HG03439 (cell line): ENCODE measurements around the gene NAA40.

Source experiments
- ATAC-seq: cut with Tn5 transposase; IDR thresholded peaks from one replicate; pipeline ENCODE4 v1.9.1; 2021; ENCODE audit warnings: mild to moderate bottlenecking, moderate library complexity; ENCODE audit not compliant: unreplicated experiment

NAA40 gene

DNA sequence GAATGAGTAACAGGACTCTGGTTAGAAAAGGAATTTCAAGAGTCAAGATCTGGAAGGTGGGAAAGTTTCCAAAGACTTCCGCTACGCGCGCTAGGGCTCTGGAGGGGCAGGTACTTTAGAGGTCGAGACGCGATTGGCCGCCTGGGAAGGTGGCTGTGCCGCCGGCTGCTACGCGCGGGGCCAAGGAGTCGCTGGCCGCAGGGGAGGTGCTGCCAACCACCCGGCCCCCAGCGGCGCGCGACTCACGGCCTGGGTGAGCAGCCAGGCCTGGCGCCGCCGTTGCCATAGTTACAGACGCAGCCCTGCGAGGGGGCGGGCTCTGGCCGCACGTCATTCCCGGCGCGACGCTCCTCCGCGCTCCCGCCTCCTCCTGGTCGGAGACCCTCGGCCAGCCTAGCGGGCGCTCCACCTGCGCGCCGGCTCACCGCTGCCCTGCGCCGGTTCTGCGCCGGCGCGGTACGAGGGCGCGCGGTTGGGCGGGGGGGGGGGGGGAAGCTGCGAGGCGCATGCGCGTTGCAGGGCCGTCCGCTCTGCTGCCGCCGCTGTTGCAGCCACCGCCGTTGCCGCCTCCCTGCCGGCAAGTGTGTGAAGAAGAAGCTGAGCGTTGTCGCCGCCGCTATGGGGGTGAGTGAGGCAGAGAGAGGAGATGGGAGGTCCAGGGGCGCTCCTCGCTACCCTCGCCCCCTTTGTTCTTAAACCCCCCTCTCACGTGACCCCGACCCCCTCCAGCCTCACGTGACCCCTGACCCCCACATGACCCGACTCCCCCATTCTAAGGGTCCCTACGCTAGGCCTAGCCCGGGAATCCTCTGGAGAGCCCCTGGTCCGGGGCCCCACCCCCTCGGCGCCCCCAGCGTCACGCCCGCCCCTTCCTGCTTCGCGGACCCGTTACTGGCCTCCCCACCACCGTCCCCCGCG is at the start of gene NAA40:
Gene NAA40 (plus strand): TSS at position 524 of the 918 bp plus-strand sequence. CDS start 95 bp downstream, at position 619.
- peak; percentile 94 for ATAC-seq

GRCh38 chr11:63889344-63889743 is 49.5 kb upstream of the NAA40 start:
- no peak for ATAC-seq

DNA sequence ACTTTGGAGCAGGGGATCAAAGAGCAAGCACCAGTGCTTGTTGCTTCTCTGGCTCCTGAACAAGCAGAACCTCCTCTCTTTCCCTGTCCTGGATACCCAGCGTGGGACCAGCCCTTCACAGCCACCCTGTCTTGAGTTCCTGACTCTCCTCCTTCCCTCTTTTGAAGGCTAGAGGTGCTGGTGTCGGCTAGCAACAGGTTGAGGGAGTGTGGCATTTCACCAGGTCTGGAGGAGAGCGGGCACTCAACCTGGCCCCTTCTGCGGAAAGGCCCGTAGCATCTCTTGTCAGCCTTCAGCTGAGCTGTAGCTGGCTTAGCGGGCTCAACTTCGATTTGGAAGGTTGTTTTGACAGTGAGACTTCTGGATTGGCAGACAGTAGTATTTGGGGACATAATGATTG is 48.4 kb upstream of the NAA40 start:
- no peak for ATAC-seq

DNA sequence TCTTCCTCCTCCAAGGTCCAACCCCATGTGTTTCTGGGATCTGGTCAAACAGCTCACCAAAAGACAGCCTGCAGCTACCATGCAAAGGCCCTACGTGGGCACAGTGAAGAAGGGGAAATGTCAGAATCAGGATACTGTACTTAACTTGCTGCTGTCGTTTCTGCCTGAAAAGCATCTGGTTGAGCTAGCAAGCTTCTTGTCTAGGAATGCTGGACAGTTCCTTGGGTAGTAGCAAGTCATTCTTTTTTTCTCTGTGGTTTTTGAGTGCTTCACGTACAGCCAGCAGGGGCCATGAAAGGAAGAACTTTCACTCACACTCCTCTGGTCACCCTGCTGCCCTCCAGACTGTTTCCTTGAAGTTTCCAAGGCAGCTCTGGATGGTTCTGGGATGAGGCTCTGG is 46.6 kb upstream of the NAA40 start:
- ATAC-seq, result no peak

GRCh38 chr11:63893355-63893754 is 45.4 kb upstream of the NAA40 start:
- ATAC-seq, result no peak

- no peak for ATAC-seq
Observed at GRCh38 chr11:63896071-63896470, 42.7 kb upstream of the NAA40 start.

DNA sequence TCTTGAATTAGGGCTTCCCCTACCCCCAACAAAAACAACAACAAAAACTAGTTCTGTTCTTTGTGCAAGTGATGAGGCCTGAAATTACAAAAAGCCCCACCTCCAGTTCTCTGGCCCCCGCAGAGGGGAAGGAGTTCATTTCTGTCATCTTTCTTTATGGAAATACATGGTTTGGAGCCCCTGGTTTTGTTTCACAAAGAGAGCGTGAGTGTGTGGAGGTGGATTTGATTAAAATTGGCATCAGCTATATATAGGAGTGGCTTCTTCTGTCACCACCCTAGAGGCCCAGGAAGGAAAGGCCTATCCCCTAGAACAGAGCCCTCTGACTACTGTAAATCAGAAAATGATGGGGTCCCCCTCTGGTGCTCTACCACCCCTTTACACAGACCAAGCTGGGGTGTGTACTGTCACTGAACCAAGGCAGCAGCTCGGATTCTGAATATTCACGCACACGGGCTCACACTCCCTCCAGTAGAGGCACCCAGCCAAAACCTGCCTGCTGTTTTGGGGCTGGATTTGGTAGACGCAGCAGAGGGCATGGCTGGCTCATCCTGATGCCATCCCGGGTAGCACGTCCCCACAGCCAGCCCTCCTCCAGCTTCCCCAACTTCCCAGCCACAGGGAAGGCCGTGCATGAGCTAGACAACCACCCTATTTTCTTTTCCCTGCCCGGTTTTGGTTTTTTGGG is 41.2 kb upstream of the NAA40 start:
- ATAC-seq, result no peak

DNA sequence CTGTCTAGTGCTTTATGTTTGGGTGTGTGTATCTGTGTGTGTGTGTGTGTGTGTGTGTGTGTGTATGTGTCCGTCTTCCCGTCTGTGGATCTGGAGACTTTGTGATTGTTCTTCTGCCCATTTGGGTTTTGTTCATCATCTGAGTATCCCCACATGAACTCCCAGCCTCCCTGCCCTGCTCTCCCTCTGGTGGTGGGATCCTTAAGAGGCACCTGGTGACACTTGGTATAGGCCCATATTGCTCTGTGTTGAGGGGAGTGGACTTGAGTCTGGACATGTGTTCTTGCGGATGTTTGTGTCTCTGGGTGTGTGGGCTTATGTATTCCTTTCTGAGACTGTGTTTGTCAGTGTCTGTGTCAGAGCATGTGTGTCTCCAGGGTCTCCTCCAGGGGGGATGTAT is 37.1 kb upstream of the NAA40 start:
- no peak for ATAC-seq

DNA sequence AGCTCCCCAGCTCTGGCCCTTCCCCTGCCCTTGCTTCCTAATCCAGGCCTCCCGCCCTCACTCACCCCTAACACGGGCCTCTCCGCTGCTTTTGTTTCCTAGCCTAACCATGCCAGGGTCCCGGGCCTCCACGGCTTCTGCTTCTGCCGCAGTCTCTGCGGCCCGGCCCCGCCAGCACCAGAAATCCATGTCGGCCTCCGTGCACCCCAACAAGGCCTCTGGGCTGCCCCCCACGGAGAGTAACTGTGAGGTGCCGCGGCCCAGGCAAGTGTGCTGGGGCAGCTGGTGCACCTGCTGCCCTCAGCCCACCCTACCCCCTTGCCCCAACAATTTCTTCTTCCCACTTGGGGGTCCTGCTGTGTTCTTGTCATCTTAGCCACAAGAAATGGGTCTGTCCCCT is 34.9 kb upstream of the NAA40 start:
- ATAC-seq, result no peak

DNA sequence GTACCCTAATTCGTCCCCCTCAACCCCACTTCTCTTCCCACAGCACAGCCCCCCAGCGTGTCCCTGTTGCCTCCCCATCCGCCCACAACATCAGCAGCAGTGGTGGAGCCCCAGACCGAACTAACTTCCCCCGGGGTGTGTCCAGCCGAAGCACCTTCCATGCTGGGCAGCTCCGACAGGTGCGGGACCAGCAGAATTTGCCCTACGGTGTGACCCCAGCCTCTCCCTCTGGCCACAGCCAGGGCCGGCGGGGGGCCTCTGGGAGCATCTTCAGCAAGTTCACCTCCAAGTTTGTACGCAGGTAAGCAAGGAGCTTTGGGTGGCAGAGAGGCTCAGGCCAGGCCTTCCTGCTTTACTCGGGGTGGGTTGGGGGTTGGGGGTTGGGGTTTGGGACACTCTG is 34.1 kb upstream of the NAA40 start:
- no peak for ATAC-seq

DNA sequence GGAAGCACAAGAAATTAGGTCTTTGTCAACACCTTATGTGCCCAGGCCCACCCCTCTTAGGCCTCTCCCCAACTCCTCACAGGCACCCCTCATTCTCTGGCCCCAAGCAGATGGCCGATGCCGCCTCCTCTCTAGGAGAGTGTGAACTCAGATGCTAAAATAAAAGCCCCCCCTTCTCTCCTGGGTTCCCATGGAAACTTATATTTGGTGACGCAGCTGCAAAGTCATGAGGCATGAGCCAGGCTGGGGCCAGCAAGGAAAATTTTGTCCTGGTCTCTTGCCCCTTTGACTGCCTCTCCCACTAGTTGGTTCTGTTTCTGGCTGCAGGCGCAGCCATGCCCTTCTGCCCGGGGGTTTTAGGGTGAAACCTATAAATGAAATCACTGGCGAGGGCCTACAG is 33.6 kb upstream of the NAA40 start:
- no peak for ATAC-seq

GRCh38 chr11:63906087-63906486 is 32.7 kb upstream of the NAA40 start:
- ATAC-seq, result no peak

GRCh38 chr11:63906585-63906984 is 32.2 kb upstream of the NAA40 start:
- ATAC-seq, result no peak

- no peak for ATAC-seq
Observed at GRCh38 chr11:63907063-63907462, 31.7 kb upstream of the NAA40 start.

GRCh38 chr11:63907808-63908530 is 30.8 kb upstream of the NAA40 start:
- no peak for ATAC-seq

DNA sequence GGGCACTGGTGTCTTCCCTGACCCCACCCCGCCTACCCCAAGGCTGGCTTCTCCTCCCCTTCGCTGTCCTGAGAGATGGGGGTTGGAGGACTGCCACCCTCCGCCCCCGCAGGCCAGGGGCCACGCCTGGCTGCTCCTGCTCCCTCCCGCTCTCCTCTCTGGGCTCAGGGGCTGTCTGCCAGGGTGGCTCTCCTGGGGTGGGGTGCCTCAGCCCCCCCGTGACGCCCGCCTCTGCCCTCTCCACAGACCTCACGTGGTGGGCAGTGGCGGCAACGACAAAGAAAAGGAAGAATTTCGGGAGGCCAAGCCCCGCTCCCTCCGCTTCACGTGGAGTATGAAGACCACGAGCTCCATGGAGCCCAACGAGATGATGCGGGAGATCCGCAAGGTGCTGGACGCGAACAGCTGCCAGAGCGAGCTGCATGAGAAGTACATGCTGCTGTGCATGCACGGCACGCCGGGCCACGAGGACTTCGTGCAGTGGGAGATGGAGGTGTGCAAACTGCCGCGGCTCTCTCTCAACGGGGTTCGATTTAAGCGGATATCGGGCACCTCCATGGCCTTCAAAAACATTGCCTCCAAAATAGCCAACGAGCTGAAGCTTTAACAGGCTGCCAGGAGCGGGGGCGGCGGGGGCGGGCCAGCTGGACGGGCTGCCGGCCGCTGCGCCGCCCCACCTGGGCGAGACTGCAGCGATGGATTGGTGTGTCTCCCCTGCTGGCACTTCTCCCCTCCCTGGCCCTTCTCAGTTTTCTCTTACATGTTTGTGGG is 30.0 kb upstream of the NAA40 start:
- ATAC-seq, result no peak

DNA sequence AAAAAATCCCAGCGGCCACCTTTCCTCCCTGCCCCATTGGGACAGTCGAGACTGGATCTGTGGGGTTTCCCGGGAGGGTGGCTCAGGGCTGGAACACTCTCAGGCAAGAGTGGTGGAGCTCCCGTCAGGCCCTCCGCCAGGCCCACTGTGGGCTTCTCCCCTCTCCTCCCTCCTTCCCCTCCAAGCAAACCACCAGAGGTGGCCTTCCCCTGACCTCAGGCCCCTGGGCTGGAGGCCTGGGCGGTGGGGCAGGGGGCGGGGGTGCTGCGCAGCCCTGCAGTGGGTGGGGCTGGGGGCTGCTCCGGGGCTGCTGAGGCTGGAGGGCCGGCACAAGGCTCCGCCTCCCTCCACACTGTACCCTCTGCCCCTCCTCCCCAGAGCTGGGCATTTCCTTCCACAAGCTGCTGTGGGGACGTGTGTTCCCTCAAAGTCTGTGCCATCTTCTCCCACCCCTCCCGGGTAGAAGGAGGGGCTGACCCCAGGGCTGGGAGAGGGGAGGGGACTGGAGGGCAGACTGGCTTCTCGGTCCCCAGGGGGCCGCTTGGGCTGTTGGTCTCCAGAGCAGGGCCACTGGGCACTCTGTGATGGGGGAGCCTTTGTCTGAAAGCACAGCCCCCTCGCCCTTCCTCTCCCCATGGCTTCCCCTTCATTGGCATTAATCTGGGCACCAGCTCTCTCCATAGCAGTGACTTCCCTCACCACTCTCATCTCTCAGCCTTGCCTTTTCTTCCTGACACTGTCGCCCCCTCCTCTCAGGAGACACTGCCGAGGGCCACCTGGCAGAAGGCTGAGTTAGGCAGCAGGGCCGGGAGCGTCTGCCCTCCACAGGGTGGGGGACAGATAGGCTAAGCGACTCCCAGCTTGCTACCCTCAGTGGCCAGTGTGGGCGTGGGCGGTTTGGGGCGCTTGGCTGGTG is 29.0 kb upstream of the NAA40 start:
- no peak for ATAC-seq

GRCh38 chr11:63910675-63911074 is 28.1 kb upstream of the NAA40 start:
- no peak for ATAC-seq

DNA sequence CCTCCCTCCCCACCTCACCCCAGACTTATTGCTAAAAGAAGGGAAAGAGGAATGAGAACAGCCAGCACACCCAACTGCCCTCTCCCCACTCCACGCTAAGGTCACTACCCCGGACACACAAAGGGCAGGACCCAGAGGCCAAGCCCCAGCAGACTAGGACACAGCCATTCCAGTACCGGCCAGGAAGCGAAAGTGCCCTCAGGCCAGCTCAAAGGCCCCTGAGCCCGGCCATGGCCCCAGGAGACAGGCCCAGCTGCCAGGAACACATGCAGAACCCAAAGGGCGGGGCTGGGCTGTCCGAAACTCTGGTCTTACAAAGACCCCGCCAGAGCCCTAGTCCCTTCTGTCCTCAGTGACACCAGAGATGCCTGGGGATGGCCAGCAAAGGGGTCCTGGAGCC is 27.4 kb upstream of the NAA40 start:
- ATAC-seq, result no peak

DNA sequence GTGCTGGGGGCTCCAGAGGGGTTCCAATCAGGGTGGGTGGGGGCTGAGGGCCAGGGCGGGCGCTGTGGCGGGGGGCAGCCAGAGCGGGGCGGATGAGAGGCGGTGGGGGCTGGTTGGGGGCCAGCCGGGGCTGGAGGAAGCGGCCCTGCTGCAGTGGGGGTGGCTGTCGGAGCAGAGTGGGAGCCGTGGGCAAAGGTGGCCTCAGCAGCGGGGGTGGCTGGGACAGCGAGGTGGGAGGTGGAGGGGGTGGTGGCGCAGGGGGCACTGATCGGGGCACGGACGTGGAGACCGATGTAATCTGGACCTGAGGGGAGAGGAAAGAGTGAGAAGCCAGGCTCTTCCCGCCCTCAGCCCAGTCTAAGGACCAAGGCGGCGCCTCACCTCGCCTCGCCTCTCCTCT is 26.9 kb upstream of the NAA40 start:
- no peak for ATAC-seq
